Measurements from ENCODE around the gene KDELR1. TPM values are rescaled to one million over a fixed set of nuclear protein-coding genes. Genes with fewer than 3 reads are reported as not detected.

Gene KDELR1
- total RNA-seq: 35.3 TPM

DNA sequence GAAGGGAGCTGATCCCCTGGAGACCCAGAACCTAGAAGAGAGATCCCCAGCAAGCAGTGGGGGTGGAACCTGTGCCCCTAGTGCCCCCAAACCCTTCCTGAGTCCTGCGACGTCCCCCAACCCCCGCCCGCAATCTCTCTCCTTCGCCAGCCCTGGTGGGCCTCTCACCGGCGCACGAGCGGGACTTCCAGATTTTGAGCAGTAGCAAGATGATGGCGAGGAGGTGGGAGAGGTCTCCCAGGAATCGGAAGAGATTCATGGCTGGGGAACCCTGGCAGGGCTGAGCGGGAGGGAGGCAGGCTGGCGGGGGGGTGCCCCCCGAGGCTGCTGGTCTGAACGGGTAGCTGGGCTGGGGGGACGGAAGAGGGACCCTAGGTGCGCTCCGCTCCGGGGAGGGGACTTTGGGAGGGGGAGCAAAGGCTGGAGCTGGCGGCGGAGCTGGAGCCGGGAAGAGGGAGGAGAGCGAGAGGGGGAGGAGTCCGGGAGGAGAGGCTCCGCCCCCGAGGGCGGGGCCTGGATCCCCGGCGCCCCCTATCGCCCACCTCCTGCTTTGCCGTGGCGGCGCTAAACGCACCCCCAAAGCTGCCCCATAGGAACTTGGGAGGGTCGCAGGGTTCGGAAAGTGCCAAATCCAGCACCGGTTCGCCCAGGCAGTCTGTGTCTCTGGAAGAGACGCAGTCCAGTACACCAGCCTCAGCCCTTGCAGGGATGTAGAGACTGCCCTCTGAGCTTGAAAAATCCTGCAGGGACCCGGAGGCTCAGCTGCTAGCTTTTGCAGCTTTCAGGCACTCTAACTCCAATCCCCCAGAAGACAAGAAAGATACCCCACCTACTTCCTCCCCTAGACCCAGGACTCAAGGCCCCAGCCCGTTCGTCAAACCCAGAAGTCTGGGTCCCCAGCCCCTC is at the start of gene KDELR1:
Gene KDELR1 (minus strand): TSS at position 452 of the 906 bp plus-strand sequence. CDS start 193 bp downstream, at position 259.

DNA sequence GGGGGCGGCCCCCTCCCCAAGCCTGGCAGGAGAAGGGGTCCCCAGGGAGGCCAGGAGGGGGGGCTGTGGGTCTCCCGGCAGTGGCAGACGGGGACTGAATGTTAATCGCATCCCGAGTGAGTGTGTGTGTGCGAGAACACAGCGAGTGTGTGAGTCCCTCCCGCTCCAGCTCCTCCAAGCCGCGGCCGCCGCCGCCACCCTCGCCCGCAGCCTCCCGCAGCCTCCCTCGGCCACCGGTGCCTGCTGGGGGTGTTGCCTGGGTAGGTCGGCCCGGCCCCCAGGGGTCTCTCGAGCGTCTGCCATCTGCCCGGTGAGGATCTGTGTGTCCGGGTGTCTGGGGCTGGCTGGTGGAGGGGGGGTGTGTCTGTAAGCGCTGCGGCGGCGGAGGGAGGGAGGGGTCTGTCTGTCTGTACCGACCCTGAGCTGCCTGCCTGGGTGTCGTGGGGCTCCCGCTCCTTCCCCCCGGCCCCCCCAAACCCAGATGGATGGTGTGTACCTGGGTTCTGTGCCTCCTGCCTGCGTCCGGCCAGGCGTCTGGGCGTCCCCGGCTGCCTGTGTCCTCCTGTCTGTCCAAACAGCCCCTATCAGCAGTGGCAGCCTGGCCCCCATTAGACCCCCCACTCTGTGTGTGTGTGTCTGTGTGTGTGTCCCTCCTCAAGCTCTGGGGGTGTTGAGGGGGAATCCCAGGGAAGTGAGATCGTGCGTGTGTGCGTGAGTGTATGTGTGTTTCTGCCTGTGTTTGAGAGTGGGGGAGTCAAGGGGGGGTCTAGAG is 2.4 kb upstream of the KDELR1 start, which contains the start of gene GRIN2D:
Gene GRIN2D (plus strand): TSS at position 110 of the 772 bp plus-strand sequence. CDS start 4,725 bp downstream, outside the sequence.

DNA sequence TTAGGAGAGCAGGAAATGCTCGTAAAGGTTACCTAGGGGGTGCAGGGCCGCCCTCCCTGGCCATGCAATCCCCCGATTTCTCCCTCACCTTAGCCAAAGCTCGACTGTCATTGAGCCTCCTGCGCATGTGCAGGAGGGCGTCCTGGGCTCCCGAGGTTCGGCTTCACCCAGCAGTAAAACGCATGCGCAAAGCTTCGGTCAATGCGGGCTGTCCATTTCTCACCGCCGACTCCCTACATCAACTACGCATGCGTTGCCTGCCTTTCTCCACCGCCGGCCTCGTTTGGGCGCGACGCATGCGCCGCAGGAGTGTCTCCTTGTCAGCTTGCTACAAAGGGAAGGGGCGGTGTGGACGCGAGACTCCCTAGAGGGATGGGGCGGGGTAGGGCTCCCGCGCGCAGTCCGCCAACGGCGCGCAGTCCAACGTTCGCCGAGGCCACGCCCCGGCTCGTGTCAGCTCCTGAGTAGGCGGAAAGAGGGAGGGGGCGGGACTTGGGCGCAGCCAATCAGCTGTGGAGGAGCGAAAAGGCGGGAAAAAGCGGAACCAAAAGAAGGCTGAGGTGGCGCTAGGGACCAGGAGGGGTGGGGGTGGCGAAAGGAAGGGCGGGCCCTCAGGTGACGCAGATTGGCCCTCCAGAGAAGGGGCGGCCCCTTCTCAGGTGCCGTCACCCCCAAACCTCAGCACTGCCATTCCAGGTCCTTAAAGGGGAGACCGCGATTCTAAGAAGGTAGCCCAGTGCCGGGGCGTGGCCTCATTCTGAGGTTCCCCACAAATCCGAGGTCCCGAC is 27.3 kb downstream of the KDELR1 start, which contains the start of the genes SYNGR4 and TMEM143:
Gene SYNGR4 (plus strand): TSS at position 558 of the 788 bp plus-strand sequence. CDS start 1,476 bp downstream, outside the sequence.
Gene TMEM143 (minus strand): TSS at position 131 of the 788 bp plus-strand sequence. CDS start 20 bp downstream, at position 111.

Other genes with a start within 250 kb of the KDELR1 start
- 26.3 TPM for gene LIG1, start 221.2 kb downstream of the KDELR1 start, total RNA-seq
- gene ZSWIM9, start 220.9 kb downstream of the KDELR1 start, total RNA-seq: 3.7 TPM
- 30.7 TPM for gene CARD8, start 135.6 kb downstream of the KDELR1 start, total RNA-seq
- 9.0 TPM for gene ZNF114, start 121.5 kb downstream of the KDELR1 start, total RNA-seq
- gene EMP3, start 66.0 kb downstream of the KDELR1 start, total RNA-seq: 4.6 TPM
- gene TMEM143, start 27.6 kb downstream of the KDELR1 start, total RNA-seq: 6.0 TPM
- not detected for gene SYNGR4, start 27.2 kb downstream of the KDELR1 start, total RNA-seq
- gene GRIN2D, start 2.1 kb upstream of the KDELR1 start, total RNA-seq: 15.7 TPM
- gene GRWD1, start 54.4 kb upstream of the KDELR1 start, total RNA-seq: 11.8 TPM
- 0.92 TPM for gene KCNJ14, start 64.0 kb upstream of the KDELR1 start, total RNA-seq
- gene CYTH2, start 77.8 kb upstream of the KDELR1 start, total RNA-seq: 57.7 TPM
- gene LMTK3, start 120.3 kb upstream of the KDELR1 start, total RNA-seq: 16.4 TPM
- gene SULT2B1, start 160.6 kb upstream of the KDELR1 start, total RNA-seq: not detected
- gene SPACA4, start 215.2 kb upstream of the KDELR1 start, total RNA-seq: not detected
- gene FAM83E, start 223.5 kb upstream of the KDELR1 start, total RNA-seq: not detected
- 1,122 TPM for gene RPL18, start 227.6 kb upstream of the KDELR1 start, total RNA-seq
- 12.5 TPM for gene SPHK2, start 228.0 kb upstream of the KDELR1 start, total RNA-seq
- gene DBP, start 245.8 kb upstream of the KDELR1 start, total RNA-seq: 7.6 TPM

All from diencephalon (tissue), 1 donor.